ENCODE results near the gene HAPLN3. TPM values are rescaled to one million over a fixed set of nuclear protein-coding genes. Genes with fewer than 3 reads are reported as not detected.

HAPLN3 gene
- total RNA-seq, 1 experiment from 2014 or later, result 168 TPM

DNA sequence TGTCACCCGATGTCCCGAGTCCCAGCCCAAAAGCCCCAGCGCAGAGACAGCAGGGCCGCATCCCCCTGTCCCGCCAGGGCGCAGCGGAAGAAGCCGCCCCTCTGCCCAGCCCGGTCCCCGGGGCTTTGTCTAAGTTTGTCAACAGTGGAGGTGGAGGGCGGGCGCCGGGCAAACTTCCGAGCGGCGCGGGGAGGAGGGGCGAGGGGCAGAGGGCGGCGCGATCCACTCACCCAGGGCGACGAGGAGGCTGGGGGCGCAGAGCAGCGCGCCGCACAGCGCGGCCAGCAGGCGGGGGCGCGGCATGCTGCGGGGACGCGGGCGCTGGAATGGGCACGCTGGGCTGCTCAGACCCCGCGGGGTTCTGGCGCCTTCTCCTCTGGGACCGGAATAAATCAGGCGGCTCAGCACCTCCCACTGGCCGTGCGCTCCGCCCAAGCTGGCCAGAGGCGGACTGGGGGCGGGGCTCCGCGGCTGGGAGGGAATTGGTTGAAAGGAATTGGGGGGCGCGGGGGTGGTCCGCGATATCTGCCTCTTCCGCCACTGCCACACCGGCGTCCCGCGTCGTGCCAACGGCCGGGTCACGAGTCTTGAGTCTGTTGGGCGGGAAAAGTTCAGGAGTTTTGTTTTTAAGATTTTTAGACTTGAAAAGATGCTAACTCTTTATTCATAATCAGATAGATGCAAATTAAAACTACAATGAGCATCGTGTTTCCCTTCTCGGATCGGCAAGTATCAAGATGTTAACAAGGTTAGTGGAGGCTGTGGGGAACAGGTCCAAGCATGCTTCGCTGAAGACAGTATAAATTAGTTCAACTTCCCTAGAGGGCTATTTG, 17.9 kb upstream of the HAPLN3 start, which contains the start of gene MFGE8:
Gene MFGE8 (minus strand): TSS at position 363 of the 833 bp plus-strand sequence. CDS start 60 bp downstream, at position 303.
- BruUV-seq (replicated peaks), result no TSS peak
- H3K4me1 ChIP-seq (ENCODE audit: control insufficient read depth, insufficient read depth, low read length), result peaks cover 47% of the 10 kb centered on the region
- H3K27me3 ChIP-seq (ENCODE audit: control insufficient read depth, insufficient read depth, low read length), result no peaks in the 10 kb centered on the region
- POLR2A ChIA-PET, result interaction anchor here (0.6 to 0.7 kb wide), 2 partner anchors 30 to 69 kb away, joined by 3 to 12 read pairs; no protein-coding TSS in a partner anchor
- peaks cover 7% of the 10 kb centered on the region; the same call in 1 of the 2 replicates for H3K36me3 ChIP-seq (ENCODE audit: control insufficient read depth, insufficient read depth, low read length)
- no peaks in the 10 kb centered on the region for H3K9me3 ChIP-seq (ENCODE audit: control insufficient read depth, insufficient read depth, low read depth, low read length)
- CTCF ChIA-PET, result interaction anchor here (0.7 to 1.2 kb wide), 2 partner anchors 8 to 91 kb away, joined by 3 read pairs; no protein-coding TSS in a partner anchor
- peak; percentile 89 for ATAC-seq
- no peak for DNase-seq (ENCODE audit: low read depth, low spot score)
- in situ Hi-C loops (cut with HindIII; ENCODE audit: low pct_unique_long_range_greater_than_20kb, low sequenced_read_pairs) (no loop called here), intact Hi-C loops (cut with micrococcal nuclease; ENCODE audit: unreplicated experiment) (loop anchor here (5.0 kb wide), 1 partner anchor 69 kb away; no protein-coding TSS in a partner anchor)
- peak within 1 kb of the TSS; percentile 66 to 90 for H3K4me3 ChIP-seq (ENCODE audit: low read depth in 2 of 2, low read length in 2 of 2)
- peak; percentile 93; the same call in 1 of the 2 replicates for TF ChIP-seq SIN3A (IDR thresholded peaks at IDR 0.05; ENCODE audit: borderline replicate concordance, insufficient read depth, low read depth, low read length)
- TF ChIP-seq, protein P1, sequence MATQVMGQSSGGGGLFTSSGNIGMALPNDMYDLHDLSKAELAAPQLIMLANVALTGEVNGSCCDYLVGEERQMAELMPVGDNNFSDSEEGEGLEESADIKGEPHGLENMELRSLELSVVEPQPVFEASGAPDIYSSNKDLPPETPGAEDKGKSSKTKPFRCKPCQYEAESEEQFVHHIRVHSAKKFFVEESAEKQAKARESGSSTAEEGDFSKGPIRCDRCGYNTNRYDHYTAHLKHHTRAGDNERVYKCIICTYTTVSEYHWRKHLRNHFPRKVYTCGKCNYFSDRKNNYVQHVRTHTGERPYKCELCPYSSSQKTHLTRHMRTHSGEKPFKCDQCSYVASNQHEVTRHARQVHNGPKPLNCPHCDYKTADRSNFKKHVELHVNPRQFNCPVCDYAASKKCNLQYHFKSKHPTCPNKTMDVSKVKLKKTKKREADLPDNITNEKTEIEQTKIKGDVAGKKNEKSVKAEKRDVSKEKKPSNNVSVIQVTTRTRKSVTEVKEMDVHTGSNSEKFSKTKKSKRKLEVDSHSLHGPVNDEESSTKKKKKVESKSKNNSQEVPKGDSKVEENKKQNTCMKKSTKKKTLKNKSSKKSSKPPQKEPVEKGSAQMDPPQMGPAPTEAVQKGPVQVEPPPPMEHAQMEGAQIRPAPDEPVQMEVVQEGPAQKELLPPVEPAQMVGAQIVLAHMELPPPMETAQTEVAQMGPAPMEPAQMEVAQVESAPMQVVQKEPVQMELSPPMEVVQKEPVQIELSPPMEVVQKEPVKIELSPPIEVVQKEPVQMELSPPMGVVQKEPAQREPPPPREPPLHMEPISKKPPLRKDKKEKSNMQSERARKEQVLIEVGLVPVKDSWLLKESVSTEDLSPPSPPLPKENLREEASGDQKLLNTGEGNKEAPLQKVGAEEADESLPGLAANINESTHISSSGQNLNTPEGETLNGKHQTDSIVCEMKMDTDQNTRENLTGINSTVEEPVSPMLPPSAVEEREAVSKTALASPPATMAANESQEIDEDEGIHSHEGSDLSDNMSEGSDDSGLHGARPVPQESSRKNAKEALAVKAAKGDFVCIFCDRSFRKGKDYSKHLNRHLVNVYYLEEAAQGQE (IDR thresholded peaks at IDR 0.05; ENCODE audit: insufficient read depth in 1 of 2, low read depth in 2 of 2, low read length in 1 of 2), result no peak
- TF ChIP-seq, protein P2, sequence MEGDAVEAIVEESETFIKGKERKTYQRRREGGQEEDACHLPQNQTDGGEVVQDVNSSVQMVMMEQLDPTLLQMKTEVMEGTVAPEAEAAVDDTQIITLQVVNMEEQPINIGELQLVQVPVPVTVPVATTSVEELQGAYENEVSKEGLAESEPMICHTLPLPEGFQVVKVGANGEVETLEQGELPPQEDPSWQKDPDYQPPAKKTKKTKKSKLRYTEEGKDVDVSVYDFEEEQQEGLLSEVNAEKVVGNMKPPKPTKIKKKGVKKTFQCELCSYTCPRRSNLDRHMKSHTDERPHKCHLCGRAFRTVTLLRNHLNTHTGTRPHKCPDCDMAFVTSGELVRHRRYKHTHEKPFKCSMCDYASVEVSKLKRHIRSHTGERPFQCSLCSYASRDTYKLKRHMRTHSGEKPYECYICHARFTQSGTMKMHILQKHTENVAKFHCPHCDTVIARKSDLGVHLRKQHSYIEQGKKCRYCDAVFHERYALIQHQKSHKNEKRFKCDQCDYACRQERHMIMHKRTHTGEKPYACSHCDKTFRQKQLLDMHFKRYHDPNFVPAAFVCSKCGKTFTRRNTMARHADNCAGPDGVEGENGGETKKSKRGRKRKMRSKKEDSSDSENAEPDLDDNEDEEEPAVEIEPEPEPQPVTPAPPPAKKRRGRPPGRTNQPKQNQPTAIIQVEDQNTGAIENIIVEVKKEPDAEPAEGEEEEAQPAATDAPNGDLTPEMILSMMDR (IDR thresholded peaks at IDR 0.05), result no peak; the same call in 1 of the 2 replicates
- peak; percentile 55; the same call in 1 of the 2 replicates for TF ChIP-seq TCF7L2 (IDR thresholded peaks at IDR 0.05; ENCODE audit: low read depth, low read length)
- peak; percentile 84 for TF ChIP-seq POLR2AphosphoS5 (IDR thresholded peaks at IDR 0.05; ENCODE audit: low read depth, low read length)
- H3K27ac ChIP-seq (ENCODE audit: low read length), result peak within 1 kb of the TSS; percentile 97

DNA sequence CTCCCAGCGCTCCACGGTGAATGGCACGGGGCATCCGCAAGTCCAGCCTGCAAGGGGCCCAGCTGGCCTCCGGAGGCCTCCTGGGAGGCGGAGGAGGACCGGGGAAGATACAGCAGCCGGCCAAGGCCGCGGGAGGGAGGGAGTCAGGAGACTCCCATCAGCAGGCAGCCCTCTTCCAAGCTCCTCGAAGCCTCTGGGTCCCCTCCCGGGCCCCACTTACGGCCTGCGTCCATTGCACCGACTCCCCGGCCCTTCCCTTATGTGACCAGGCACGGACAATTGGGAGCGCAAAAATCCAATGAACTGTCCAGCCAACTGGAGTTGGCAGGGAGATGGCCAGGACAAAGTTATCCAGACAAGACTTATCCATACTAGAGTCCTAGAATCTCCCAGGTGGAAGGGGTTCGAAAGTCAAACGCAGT, 17.2 kb upstream of the HAPLN3 start:
- peak overlapping the region; percentile 97 for H3K27ac ChIP-seq (ENCODE audit: low read length)
- H3K9me3 ChIP-seq (ENCODE audit: control insufficient read depth, insufficient read depth, low read depth, low read length), result no peaks in the 10 kb centered on the region
- no peaks in the 10 kb centered on the region for H3K27me3 ChIP-seq (ENCODE audit: control insufficient read depth, insufficient read depth, low read length)
- TF ChIP-seq POLR2AphosphoS5 (IDR thresholded peaks at IDR 0.05; ENCODE audit: low read depth, low read length) (no peak), SIN3A (IDR thresholded peaks at IDR 0.05; ENCODE audit: borderline replicate concordance, insufficient read depth, low read depth, low read length) (no peak), TCF7L2 (IDR thresholded peaks at IDR 0.05; ENCODE audit: low read depth, low read length) (0 out of 2 replicates have a peak, but pooled peaks have one; percentile 11)
- TF ChIP-seq, protein P2 (IDR thresholded peaks at IDR 0.05), result no peak
- TF ChIP-seq, protein P1 (IDR thresholded peaks at IDR 0.05; ENCODE audit: insufficient read depth in 1 of 2, low read depth in 2 of 2, low read length in 1 of 2), result no peak
- ATAC-seq (peak; percentile 8; the same call in 1 of the 2 replicates), DNase-seq (ENCODE audit: low read depth, low spot score) (no peak)
- POLR2A ChIA-PET, result interaction anchor here (1.4 kb wide), 1 partner anchor 66 kb away, joined by 3 read pairs; no protein-coding TSS in a partner anchor
- intact Hi-C loops (cut with micrococcal nuclease; ENCODE audit: unreplicated experiment), result loop anchor here (5.0 kb wide), 1 partner anchor 70 kb away; no protein-coding TSS in a partner anchor
- no TSS peak for BruUV-seq (replicated peaks)
- peak overlapping the region; percentile 66 to 90 for H3K4me3 ChIP-seq (ENCODE audit: low read depth in 2 of 2, low read length in 2 of 2)
- CTCF ChIA-PET, result interaction anchor here (0.7 kb wide), 1 partner anchor 92 kb away, joined by 3 read pairs; no protein-coding TSS in a partner anchor
- peaks cover 46% of the 10 kb centered on the region for H3K4me1 ChIP-seq (ENCODE audit: control insufficient read depth, insufficient read depth, low read length)
- H3K36me3 ChIP-seq (ENCODE audit: control insufficient read depth, insufficient read depth, low read length), result peaks cover 7% of the 10 kb centered on the region; the same call in 1 of the 2 replicates
- in situ Hi-C loops (cut with HindIII; ENCODE audit: low pct_unique_long_range_greater_than_20kb, low sequenced_read_pairs), result no loop called here
